Mammary epithelial cell (primary cell): Measurements from ENCODE around the gene GBP6.
"Not testable (repeated sequence)": the region's sequence is repeated elsewhere in the genome, so short reads cannot be mapped to it uniquely, and the experiment has no call there.

Experiments used
- CTCF ChIP-seq, 2 donors: IDR thresholded peaks in 1 of 2; conservative IDR thresholded peaks in 1 of 2; 2 replicates each; pipeline ENCODE4 v1.5.1; 2011 to 2012; ENCODE audit warnings: inconsistent platforms in 2 of 2, low read length in 2 of 2, mild to moderate bottlenecking in 2 of 2, control low read depth in 1 of 2, low read depth in 1 of 2; ENCODE audit not compliant: insufficient read depth in 1 of 2; ENCODE audit errors: extremely low read depth in 1 of 2
- EZH2 ChIP-seq: IDR thresholded peaks from 2 replicates; pipeline ENCODE4 v1.6.1; 2012; ENCODE audit warnings: low read length, inconsistent platforms, borderline replicate concordance

GRCh38 chr1:89429681-89430080, 65.8 kb downstream of the GBP6 start:
- TF ChIP-seq CTCF (conservative IDR thresholded peaks at IDR 0.05 in 1 of 2, IDR thresholded peaks at IDR 0.05 in 1 of 2; ENCODE audit: extremely low read depth in 1 of 2, insufficient read depth in 1 of 2, low read depth in 1 of 2, low read length in 2 of 2); EZH2: not testable (repeated sequence)
